Esophagus squamous epithelium (tissue), 4 donors: ENCODE results near the gene ANKFN1.

ENCODE experiments used
- CTCF ChIP-seq, 6 experiments: fragments of 450-650 bp in 4 of 6; fragments of 200-600 bp in 2 of 6; sonication (generic) in 2 of 6; IDR thresholded peaks; one replicate each; pipeline ENCODE4 v1.5.1; 2016 to 2019; ENCODE audit warnings: antibody characterized with exemption in 6 of 6, mild to moderate bottlenecking in 4 of 6, moderate library complexity in 4 of 6
- POLR2A ChIP-seq, 4 donors: fragments of 450-650 bp; IDR thresholded peaks; one replicate each; pipeline ENCODE4 v1.6.1; 2017; ENCODE audit warnings: antibody characterized with exemption in 4 of 4, mild to moderate bottlenecking in 4 of 4, moderate library complexity in 3 of 4

DNA sequence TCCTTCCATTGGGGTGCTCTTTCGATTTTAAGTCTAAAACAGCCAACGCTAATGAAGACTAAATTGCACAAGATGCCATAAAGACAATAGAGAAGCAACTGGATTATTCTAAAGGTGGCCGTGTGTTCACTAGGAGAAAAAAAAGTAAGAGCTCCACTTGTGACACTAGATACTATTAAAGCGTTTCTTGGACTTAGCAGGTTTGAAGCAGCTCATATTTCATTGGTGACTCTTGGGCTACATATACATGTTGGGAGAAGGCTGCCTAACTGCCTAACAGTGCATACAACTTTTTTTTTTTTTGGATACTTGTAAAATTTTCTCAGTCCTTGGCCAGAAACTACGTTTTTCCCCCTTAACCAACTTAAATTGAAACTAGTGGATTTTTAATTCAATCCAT, 328.4 kb downstream of the ANKFN1 start:
- no peak for TF ChIP-seq CTCF (IDR thresholded peaks at IDR 0.05)
- no peak for TF ChIP-seq POLR2A (IDR thresholded peaks at IDR 0.05)
